Measurements from ENCODE around the gene NCAM1. TPM values are rescaled to one million over a fixed set of nuclear protein-coding genes. Genes with fewer than 3 reads are reported as not detected.

NCAM1 gene
- total and polyA plus RNA-seq, 2 experiments from 2014 or later, result 0.76 to 1.6 TPM

- TF ChIP-seq ZNF462 (CRISPR knock-in tag; IDR thresholded peaks at IDR 0.05) (no peak), EZH2phosphoT487 (IDR thresholded peaks at IDR 0.05; ENCODE audit: unreplicated experiment) (no peak), JUNB (IDR thresholded peaks at IDR 0.05; ENCODE audit: unreplicated experiment) (no peak), CREB1 (CRISPR knock-in tag; IDR thresholded peaks at IDR 0.05; ENCODE audit: low read depth) (no peak), EZH2 (IDR thresholded peaks at IDR 0.05; ENCODE audit: low read depth, unreplicated experiment) (no peak), REST (IDR thresholded peaks at IDR 0.05; ENCODE audit: unreplicated experiment) (no peak)
These were observed 199.0 kb downstream of the NCAM1 start (continued) for GRCh38 chr11:113159988-113160807.
